Progenitor cell of endocrine pancreas (in vitro differentiated cells): ENCODE results near the gene EAF1. TPM values are rescaled to one million over a fixed set of nuclear protein-coding genes. Genes with fewer than 3 reads are reported as not detected.
A peak's percentile ranks its signal among the peaks of the same experiment; 100 is the strongest.

ENCODE experiments used
- DNase-seq: peaks from one replicate; pipeline ENCODE4 v3.0.0; 2021; ENCODE audit warnings: low spot score; ENCODE audit not compliant: unreplicated experiment
- H3K27ac Mint-ChIP-seq: 2 replicates; pipeline ENCODE4 v1.8.0; 2021; ENCODE audit warnings: mild to moderate bottlenecking, moderate library complexity, mixed read lengths
- H3K27me3 Mint-ChIP-seq: 2 replicates; pipeline ENCODE4 v1.8.0; 2021; ENCODE audit warnings: mixed read lengths
- H3K36me3 Mint-ChIP-seq: 2 replicates; pipeline ENCODE4 v1.8.0; 2022; ENCODE audit warnings: mixed read lengths; ENCODE audit not compliant: insufficient read depth
- H3K4me1 Mint-ChIP-seq: 2 replicates; pipeline ENCODE4 v1.8.0; 2021; ENCODE audit warnings: low read depth, mixed read lengths
- H3K4me3 Mint-ChIP-seq: 2 replicates; pipeline ENCODE4 v1.8.0; 2021; ENCODE audit warnings: low read depth, mild to moderate bottlenecking, moderate library complexity, mixed read lengths
- H3K9me3 Mint-ChIP-seq: 2 replicates; pipeline ENCODE4 v1.8.0; 2021; ENCODE audit warnings: low read depth, mixed read lengths
- total RNA-seq: library from RNA; stranded (reverse); gene quantifications from 2 replicates; pipeline ENCODE4 v1.2.1, GENCODE V29; 2021
- TF ChIP-seq, protein P1 (sequence below): fragments of 200-600 bp; sonication (generic); IDR thresholded peaks from one replicate; pipeline ENCODE4 v1.5.0; 2021; ENCODE audit warnings: antibody characterized with exemption, mild to moderate bottlenecking; ENCODE audit not compliant: unreplicated experiment

Gene EAF1
- total RNA-seq, 1 donor from 2014 or later = 28.2 TPM

DNA sequence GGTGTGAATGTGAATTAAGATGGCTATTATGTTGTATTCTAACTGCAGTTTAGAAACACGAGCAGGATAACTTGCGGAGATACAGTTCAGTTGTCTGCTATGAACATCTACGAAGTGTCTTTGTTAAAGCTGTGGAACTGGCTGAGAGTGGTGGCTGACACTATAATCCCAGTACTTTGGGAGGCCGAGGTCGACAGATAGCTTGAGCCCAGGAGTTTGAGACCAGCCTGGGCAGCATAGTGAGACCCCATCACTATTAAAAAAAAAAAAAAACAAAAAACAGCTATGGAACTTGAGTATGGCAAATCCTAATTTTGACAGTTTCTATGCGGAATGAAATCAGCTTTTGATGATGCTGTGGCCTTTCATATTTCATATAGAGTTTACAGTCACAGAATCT lies 1.7 kb downstream of the EAF1 start:
- H3K27ac Mint-ChIP-seq = no peak overlapping the region
- H3K4me1 Mint-ChIP-seq = peaks cover 30% of the 10 kb centered on the region
- no peaks in the 10 kb centered on the region for H3K27me3 Mint-ChIP-seq
- peaks cover 13% of the 10 kb centered on the region for H3K36me3 Mint-ChIP-seq
- H3K9me3 Mint-ChIP-seq = no peaks in the 10 kb centered on the region
- H3K4me3 Mint-ChIP-seq = peak overlapping the region; percentile 95
- TF ChIP-seq, protein P1, sequence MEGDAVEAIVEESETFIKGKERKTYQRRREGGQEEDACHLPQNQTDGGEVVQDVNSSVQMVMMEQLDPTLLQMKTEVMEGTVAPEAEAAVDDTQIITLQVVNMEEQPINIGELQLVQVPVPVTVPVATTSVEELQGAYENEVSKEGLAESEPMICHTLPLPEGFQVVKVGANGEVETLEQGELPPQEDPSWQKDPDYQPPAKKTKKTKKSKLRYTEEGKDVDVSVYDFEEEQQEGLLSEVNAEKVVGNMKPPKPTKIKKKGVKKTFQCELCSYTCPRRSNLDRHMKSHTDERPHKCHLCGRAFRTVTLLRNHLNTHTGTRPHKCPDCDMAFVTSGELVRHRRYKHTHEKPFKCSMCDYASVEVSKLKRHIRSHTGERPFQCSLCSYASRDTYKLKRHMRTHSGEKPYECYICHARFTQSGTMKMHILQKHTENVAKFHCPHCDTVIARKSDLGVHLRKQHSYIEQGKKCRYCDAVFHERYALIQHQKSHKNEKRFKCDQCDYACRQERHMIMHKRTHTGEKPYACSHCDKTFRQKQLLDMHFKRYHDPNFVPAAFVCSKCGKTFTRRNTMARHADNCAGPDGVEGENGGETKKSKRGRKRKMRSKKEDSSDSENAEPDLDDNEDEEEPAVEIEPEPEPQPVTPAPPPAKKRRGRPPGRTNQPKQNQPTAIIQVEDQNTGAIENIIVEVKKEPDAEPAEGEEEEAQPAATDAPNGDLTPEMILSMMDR = no peak
- DNase-seq = no peak

DNA sequence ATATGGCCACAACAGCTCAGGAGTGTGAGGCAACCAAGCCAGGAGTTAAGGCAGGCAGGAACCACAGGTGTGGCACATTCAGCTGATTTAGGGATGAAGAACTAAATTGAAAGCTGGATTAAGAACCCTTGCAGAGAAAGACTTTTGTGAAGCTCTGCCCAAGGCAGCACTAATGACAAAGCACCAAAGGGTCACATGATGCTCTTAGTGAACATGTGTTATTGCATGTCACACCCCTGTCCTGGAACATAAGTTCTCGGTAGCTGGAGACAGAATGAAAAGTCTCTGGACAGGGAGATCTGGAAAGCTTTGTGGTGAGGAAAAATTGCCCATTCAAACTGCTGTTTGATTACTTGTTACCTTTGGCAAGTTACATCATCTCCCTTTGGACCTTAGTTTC lies 3.2 kb downstream of the EAF1 start:
- DNase-seq = no peak
- Mint-ChIP-seq H3K4me3 (no peak overlapping the region), H3K9me3 (no peaks in the 10 kb centered on the region), H3K27me3 (no peaks in the 10 kb centered on the region), H3K36me3 (peaks cover 14% of the 10 kb centered on the region), H3K4me1 (peaks cover 26% of the 10 kb centered on the region), H3K27ac (no peak overlapping the region)
- TF ChIP-seq, protein P1 = no peak

DNA sequence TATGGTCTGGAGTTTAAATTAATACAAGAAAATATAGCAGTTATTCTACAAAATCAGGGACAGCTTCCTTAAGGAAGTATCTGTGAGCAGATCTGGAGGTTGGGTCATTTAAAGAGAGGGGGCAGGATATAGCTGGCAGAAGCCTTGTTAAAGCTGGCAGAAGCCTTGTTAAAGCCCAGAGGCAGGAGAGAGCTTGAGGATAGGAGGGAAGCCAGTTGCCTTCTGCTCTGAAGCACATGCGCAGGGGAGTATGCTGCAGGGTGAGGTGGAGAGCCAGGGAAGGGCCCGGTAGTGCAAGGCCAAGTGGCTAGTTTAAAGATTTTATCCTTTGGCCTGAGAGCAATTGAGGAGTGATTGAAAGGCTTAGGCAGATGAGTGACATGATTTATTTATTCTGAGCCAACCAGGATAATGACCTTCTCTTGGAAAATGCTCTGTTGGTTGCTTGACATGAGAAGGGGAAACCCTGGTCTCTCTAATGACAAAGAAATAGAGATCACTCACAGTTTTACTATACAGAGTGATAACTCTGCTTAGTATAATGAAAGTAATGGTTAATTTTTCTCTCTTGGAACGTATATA lies 3.9 kb downstream of the EAF1 start:
- Mint-ChIP-seq H3K36me3 (peaks cover 17% of the 10 kb centered on the region), H3K4me3 (no peak overlapping the region), H3K9me3 (no peaks in the 10 kb centered on the region), H3K4me1 (peaks cover 19% of the 10 kb centered on the region), H3K27ac (no peak overlapping the region), H3K27me3 (no peaks in the 10 kb centered on the region)
- TF ChIP-seq, protein P1 = no peak
- no peak for DNase-seq

- Mint-ChIP-seq H3K4me3 (no peak overlapping the region), H3K27ac (no peak overlapping the region), H3K27me3 (no peaks in the 10 kb centered on the region), H3K4me1 (peaks cover 5% of the 10 kb centered on the region), H3K36me3 (peaks cover 22% of the 10 kb centered on the region), H3K9me3 (no peaks in the 10 kb centered on the region)
- TF ChIP-seq, protein P1 = no peak
- no peak for DNase-seq
These were observed 6.1 kb downstream of the EAF1 start for GRCh38 chr3:15433531-15433930.

- Mint-ChIP-seq H3K27ac (no peak overlapping the region), H3K27me3 (no peaks in the 10 kb centered on the region), H3K36me3 (peaks cover 26% of the 10 kb centered on the region), H3K4me3 (no peak overlapping the region), H3K4me1 (no peaks in the 10 kb centered on the region), H3K9me3 (no peaks in the 10 kb centered on the region)
- TF ChIP-seq, protein P1 = no peak
- no peak for DNase-seq
These were observed 7.4 kb downstream of the EAF1 start for GRCh38 chr3:15434756-15435155.
